HL-60 (cell line): Measurements from ENCODE around the gene C2orf15.

ENCODE experiments used
- DNase-seq, 2 experiments: peaks; one replicate each; pipeline ENCODE4 v3.0.0-alpha.2; 2010 to 2020; ENCODE audit warnings: low read depth in 1 of 2, low spot score in 1 of 2
- H3K27ac ChIP-seq: fragments of 250-450 bp; sonication (Bioruptor Pico); replicated peaks from 2 replicates; pipeline ENCODE4 v1.5.1; 2020; ENCODE audit warnings: mild to moderate bottlenecking, moderate library complexity
- H3K27me3 ChIP-seq: fragments of 250-450 bp; sonication (Bioruptor Pico); 2 replicates; pipeline ENCODE4 v1.5.1; 2021; ENCODE audit warnings: mild to moderate bottlenecking, moderate library complexity; ENCODE audit not compliant: insufficient read depth, poor library complexity, severe bottlenecking
- H3K4me3 ChIP-seq: replicated peaks from 2 replicates; pipeline ENCODE4 v1.5.1; 2011; ENCODE audit warnings: mild to moderate bottlenecking, control low read depth, low read length; ENCODE audit not compliant: insufficient read depth
- CTCF ChIP-seq: IDR thresholded peaks from one replicate; pipeline ENCODE4 v1.5.1; 2011; ENCODE audit warnings: low read length, control low read depth, inconsistent platforms; ENCODE audit not compliant: insufficient read depth
- GABPA ChIP-seq: IDR thresholded peaks from 2 replicates; pipeline ENCODE4 v1.6.1; 2012; ENCODE audit warnings: low read depth
- POLR2AphosphoS5 ChIP-seq: IDR thresholded peaks from 2 replicates; pipeline ENCODE4 v1.6.1; 2012; ENCODE audit warnings: low read depth
- SPI1 ChIP-seq: IDR thresholded peaks from 2 replicates; pipeline ENCODE4 v1.6.1; 2012; ENCODE audit warnings: low read depth, mild to moderate bottlenecking, borderline replicate concordance
- TF ChIP-seq, protein P1 (sequence below): IDR thresholded peaks from 2 replicates; pipeline ENCODE4 v1.6.1; 2012; ENCODE audit warnings: low read depth; ENCODE audit not compliant: insufficient replicate concordance

C2orf15 gene

GRCh38 chr2:99159594-99159993 lies 18.1 kb downstream of the C2orf15 start:
- no peak overlapping the region for H3K4me3 ChIP-seq
- TF ChIP-seq, protein P1, sequence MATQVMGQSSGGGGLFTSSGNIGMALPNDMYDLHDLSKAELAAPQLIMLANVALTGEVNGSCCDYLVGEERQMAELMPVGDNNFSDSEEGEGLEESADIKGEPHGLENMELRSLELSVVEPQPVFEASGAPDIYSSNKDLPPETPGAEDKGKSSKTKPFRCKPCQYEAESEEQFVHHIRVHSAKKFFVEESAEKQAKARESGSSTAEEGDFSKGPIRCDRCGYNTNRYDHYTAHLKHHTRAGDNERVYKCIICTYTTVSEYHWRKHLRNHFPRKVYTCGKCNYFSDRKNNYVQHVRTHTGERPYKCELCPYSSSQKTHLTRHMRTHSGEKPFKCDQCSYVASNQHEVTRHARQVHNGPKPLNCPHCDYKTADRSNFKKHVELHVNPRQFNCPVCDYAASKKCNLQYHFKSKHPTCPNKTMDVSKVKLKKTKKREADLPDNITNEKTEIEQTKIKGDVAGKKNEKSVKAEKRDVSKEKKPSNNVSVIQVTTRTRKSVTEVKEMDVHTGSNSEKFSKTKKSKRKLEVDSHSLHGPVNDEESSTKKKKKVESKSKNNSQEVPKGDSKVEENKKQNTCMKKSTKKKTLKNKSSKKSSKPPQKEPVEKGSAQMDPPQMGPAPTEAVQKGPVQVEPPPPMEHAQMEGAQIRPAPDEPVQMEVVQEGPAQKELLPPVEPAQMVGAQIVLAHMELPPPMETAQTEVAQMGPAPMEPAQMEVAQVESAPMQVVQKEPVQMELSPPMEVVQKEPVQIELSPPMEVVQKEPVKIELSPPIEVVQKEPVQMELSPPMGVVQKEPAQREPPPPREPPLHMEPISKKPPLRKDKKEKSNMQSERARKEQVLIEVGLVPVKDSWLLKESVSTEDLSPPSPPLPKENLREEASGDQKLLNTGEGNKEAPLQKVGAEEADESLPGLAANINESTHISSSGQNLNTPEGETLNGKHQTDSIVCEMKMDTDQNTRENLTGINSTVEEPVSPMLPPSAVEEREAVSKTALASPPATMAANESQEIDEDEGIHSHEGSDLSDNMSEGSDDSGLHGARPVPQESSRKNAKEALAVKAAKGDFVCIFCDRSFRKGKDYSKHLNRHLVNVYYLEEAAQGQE, result no peak
- TF ChIP-seq SPI1, result no peak
- H3K27me3 ChIP-seq, result no peaks in the 10 kb centered on the region
- no peak overlapping the region for H3K27ac ChIP-seq
- no peak for DNase-seq

DNA sequence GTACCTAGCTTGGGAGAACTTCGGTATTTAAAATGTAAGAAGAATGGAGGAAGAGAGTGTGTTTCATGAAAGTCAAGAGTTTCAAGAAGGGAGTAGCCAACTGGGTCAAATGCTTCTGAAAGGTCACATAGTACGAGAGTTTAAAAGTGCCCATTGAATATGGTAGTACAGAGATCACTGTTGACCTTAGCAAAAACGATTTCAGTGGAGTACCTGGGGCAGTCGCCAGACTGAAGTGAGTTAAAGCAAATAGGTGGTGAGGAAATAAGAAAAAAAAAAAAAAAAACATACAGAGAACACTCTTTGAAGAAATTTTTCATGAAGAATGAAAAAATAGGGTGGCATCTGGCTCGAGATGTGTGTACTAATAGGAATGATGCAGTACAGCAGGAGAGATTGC lies 24.7 kb downstream of the C2orf15 start:
- H3K27ac ChIP-seq, result no peak overlapping the region
- no peak overlapping the region for H3K4me3 ChIP-seq
- no peak for DNase-seq
- TF ChIP-seq CTCF, result no peak
- TF ChIP-seq POLR2AphosphoS5, result no peak
- TF ChIP-seq SPI1, result no peak
- TF ChIP-seq, protein P1, result no peak
- TF ChIP-seq GABPA, result no peak
- H3K27me3 ChIP-seq, result no peaks in the 10 kb centered on the region

GRCh38 chr2:99169534-99169933 lies 28.0 kb downstream of the C2orf15 start:
- H3K27ac ChIP-seq, result no peak overlapping the region
- H3K27me3 ChIP-seq, result no peaks in the 10 kb centered on the region
- DNase-seq, result no peak
- TF ChIP-seq CTCF (no peak), POLR2AphosphoS5 (no peak), SPI1 (no peak), GABPA (no peak)
- TF ChIP-seq, protein P1, result no peak
- H3K4me3 ChIP-seq, result no peak overlapping the region
